ENCODE measurements around the gene SHC2. TPM values are rescaled to one million over a fixed set of nuclear protein-coding genes. Genes with fewer than 3 reads are reported as not detected.
"Not testable (repeated sequence)": the region's sequence is repeated elsewhere in the genome, so short reads cannot be mapped to it uniquely, and the experiment has no call there.

SHC2 gene
- total RNA-seq, 1 donor from 2014 or later: 2.1 TPM

- no peak for DNase-seq (ENCODE audit: low read depth)
- TF ChIP-seq CTCF (conservative IDR thresholded peaks at IDR 0.05; ENCODE audit: low read depth, low read length): no peak
- H3K4me3 ChIP-seq (ENCODE audit: low read depth, low read length): no peak overlapping the region
These were observed 24.4 kb downstream of the SHC2 start for GRCh38 chr19:436413-436950.

- DNase-seq (ENCODE audit: low read depth): no peak
- no peak for TF ChIP-seq CTCF (conservative IDR thresholded peaks at IDR 0.05; ENCODE audit: low read depth, low read length)
- H3K4me3 ChIP-seq (ENCODE audit: low read depth, low read length): no peak overlapping the region
These were observed 25.0 kb downstream of the SHC2 start for GRCh38 chr19:435707-436412.

- no peak for TF ChIP-seq CTCF (conservative IDR thresholded peaks at IDR 0.05; ENCODE audit: low read depth, low read length)
- DNase-seq (ENCODE audit: low read depth): no peak
- H3K4me3 ChIP-seq (ENCODE audit: low read depth, low read length): no peak overlapping the region
These were observed 25.7 kb downstream of the SHC2 start for GRCh38 chr19:435056-435706.

GRCh38 chr19:434152-434960, 26.5 kb downstream of the SHC2 start:
- no peak overlapping the region for H3K4me3 ChIP-seq (ENCODE audit: low read depth, low read length)
- no peak for DNase-seq (ENCODE audit: low read depth)
- TF ChIP-seq CTCF (conservative IDR thresholded peaks at IDR 0.05; ENCODE audit: low read depth, low read length): no peak

- no peak overlapping the region for H3K4me3 ChIP-seq (ENCODE audit: low read depth, low read length)
- no peak for TF ChIP-seq CTCF (conservative IDR thresholded peaks at IDR 0.05; ENCODE audit: low read depth, low read length)
- no peak for DNase-seq (ENCODE audit: low read depth)
These were observed 30.1 kb downstream of the SHC2 start for GRCh38 chr19:430701-431100.

GRCh38 chr19:428149-428548, 32.7 kb downstream of the SHC2 start:
- no peak for DNase-seq (ENCODE audit: low read depth)
- TF ChIP-seq CTCF (conservative IDR thresholded peaks at IDR 0.05; ENCODE audit: low read depth, low read length): no peak
- H3K4me3 ChIP-seq (ENCODE audit: low read depth, low read length): no peak overlapping the region

GRCh38 chr19:427675-428074, 33.2 kb downstream of the SHC2 start:
- not testable (repeated sequence) for DNase-seq (ENCODE audit: low read depth); H3K4me3 ChIP-seq (ENCODE audit: low read depth, low read length)

Measured in epithelial cell of proximal tubule (primary cell).